Osteocyte (in vitro differentiated cells): ENCODE data around the gene SETD7. TPM values are rescaled to one million over a fixed set of nuclear protein-coding genes. Genes with fewer than 3 reads are reported as not detected.

Source experiments
- DNase-seq: peaks from one replicate; pipeline ENCODE4 v3.0.0; 2021; ENCODE audit warnings: mixed read lengths; ENCODE audit not compliant: unreplicated experiment; ENCODE audit errors: extremely low spot score
- H3K27ac Mint-ChIP-seq: one replicate; pipeline ENCODE4 v1.8.0; 2021; ENCODE audit warnings: mild to moderate bottlenecking, mixed read lengths; ENCODE audit not compliant: unreplicated experiment
- H3K27me3 Mint-ChIP-seq: one replicate; pipeline ENCODE4 v1.8.0; 2021; ENCODE audit warnings: mixed read lengths; ENCODE audit not compliant: unreplicated experiment
- H3K36me3 Mint-ChIP-seq: one replicate; pipeline ENCODE4 v1.8.0; 2021; ENCODE audit warnings: mixed read lengths; ENCODE audit not compliant: unreplicated experiment
- H3K4me1 Mint-ChIP-seq: one replicate; pipeline ENCODE4 v1.8.0; 2021; ENCODE audit warnings: mixed read lengths; ENCODE audit not compliant: unreplicated experiment
- H3K4me3 Mint-ChIP-seq: one replicate; pipeline ENCODE4 v1.8.0; 2021; ENCODE audit warnings: mild to moderate bottlenecking, moderate library complexity, mixed read lengths; ENCODE audit not compliant: unreplicated experiment
- H3K9me3 Mint-ChIP-seq: one replicate; pipeline ENCODE4 v1.8.0; 2021; ENCODE audit warnings: mixed read lengths; ENCODE audit not compliant: unreplicated experiment
- total RNA-seq: library from RNA; stranded (reverse); gene quantifications from 2 replicates; pipeline ENCODE4 v1.2.1, GENCODE V29; 2021
- TF ChIP-seq, protein P1 (sequence below): fragments of 200-600 bp; sonication (generic); IDR thresholded peaks from 2 replicates; pipeline ENCODE4 v1.5.0; 2021; ENCODE audit warnings: antibody characterized with exemption, mild to moderate bottlenecking, moderate library complexity

SETD7 gene
- total RNA-seq, 1 donor from 2014 or later, result 44.2 TPM

GRCh38 chr4:139558235-139559088, 2.4 kb upstream of the SETD7 start:
- DNase-seq, result no peak
- Mint-ChIP-seq H3K27me3 (peaks cover 9% of the 10 kb centered on the region), H3K27ac (no peak overlapping the region), H3K4me1 (peaks cover 23% of the 10 kb centered on the region), H3K4me3 (no peak overlapping the region), H3K9me3 (no peaks in the 10 kb centered on the region), H3K36me3 (no peaks in the 10 kb centered on the region)
- TF ChIP-seq, protein P1, sequence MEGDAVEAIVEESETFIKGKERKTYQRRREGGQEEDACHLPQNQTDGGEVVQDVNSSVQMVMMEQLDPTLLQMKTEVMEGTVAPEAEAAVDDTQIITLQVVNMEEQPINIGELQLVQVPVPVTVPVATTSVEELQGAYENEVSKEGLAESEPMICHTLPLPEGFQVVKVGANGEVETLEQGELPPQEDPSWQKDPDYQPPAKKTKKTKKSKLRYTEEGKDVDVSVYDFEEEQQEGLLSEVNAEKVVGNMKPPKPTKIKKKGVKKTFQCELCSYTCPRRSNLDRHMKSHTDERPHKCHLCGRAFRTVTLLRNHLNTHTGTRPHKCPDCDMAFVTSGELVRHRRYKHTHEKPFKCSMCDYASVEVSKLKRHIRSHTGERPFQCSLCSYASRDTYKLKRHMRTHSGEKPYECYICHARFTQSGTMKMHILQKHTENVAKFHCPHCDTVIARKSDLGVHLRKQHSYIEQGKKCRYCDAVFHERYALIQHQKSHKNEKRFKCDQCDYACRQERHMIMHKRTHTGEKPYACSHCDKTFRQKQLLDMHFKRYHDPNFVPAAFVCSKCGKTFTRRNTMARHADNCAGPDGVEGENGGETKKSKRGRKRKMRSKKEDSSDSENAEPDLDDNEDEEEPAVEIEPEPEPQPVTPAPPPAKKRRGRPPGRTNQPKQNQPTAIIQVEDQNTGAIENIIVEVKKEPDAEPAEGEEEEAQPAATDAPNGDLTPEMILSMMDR, result no peak

DNA sequence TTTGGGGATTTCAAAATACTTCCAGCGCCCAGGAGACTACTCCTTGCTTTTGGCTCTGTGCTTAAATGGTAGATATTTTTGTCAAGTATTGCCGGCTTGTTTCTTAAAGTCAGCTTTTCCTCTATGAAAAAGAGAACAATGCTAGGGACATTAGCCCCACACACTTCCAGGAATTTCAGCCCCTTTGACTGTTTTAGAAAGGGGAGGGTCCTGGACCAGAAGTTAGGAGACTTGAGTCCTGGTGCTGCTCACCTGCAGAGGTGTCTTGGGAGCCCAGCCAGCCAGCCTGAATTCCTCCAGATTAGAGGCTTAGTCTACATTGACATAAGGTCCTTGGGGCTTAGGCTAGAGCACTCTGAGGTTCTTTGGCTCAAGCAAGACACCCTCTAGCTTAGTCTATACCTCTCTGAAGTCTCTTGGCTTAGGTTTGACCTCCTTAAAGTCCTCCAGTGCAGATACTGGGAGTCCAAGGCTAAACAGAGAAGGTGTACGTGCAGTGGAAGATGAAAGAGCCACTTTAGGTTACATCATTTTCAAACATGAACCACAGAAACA, 1.6 kb upstream of the SETD7 start:
- no peaks in the 10 kb centered on the region for H3K36me3 Mint-ChIP-seq
- no peaks in the 10 kb centered on the region for H3K9me3 Mint-ChIP-seq
- peak overlapping the region; percentile 96 for H3K4me3 Mint-ChIP-seq
- H3K27me3 Mint-ChIP-seq, result peaks cover 9% of the 10 kb centered on the region
- TF ChIP-seq, protein P1, result no peak
- no peak overlapping the region for H3K27ac Mint-ChIP-seq
- peaks cover 31% of the 10 kb centered on the region for H3K4me1 Mint-ChIP-seq
- no peak for DNase-seq

- no peaks in the 10 kb centered on the region for H3K36me3 Mint-ChIP-seq
These were observed 921 bp upstream of the SETD7 start for GRCh38 chr4:139556724-139557555.

DNA sequence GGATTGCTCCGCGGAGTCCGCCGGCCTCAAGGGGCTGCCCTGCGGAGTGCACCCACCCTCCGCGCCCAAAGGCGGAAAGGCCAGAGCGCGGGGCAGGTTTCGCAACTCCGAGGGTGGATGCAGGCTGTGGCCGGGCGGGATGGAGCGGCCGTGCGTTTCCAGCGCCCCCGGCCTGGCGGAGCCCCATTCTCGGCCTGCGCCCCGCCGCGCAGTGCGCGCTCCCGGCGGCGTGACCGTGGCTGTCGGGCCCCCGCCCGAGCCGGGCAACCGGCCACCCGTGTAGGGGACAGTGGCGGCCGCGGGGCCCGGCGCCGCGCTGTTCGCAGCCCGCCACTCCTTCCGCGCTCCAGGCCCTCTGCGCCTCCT, 331 bp downstream of the SETD7 start:
- Mint-ChIP-seq H3K27ac (peak overlapping the region; percentile 96), H3K36me3 (no peaks in the 10 kb centered on the region), H3K9me3 (no peaks in the 10 kb centered on the region), H3K27me3 (peaks cover 9% of the 10 kb centered on the region), H3K4me1 (peaks cover 45% of the 10 kb centered on the region), H3K4me3 (peak overlapping the region; percentile 96)
- DNase-seq, result no peak
- TF ChIP-seq, protein P1, result no peak

More at GRCh38 chr4:139556724-139557555, 921 bp upstream of the SETD7 start:
- DNase-seq, result peak; percentile 86
- H3K27me3 Mint-ChIP-seq, result peaks cover 9% of the 10 kb centered on the region
- no peaks in the 10 kb centered on the region for H3K9me3 Mint-ChIP-seq
- peak overlapping the region; percentile 96 for H3K27ac Mint-ChIP-seq
- H3K4me3 Mint-ChIP-seq, result peak overlapping the region; percentile 96
- TF ChIP-seq, protein P1, result peak; percentile 26
- H3K4me1 Mint-ChIP-seq, result peaks cover 36% of the 10 kb centered on the region
